Suprapubic skin (tissue), 4 donors: ENCODE measurements around the gene MRS2.

Experiments
- EP300 ChIP-seq: sonication (generic); formaldehyde crosslinking; IDR thresholded peaks from one replicate; pipeline ENCODE4 v1.6.1; 2017; ENCODE audit warnings: antibody characterized with exemption
- POLR2AphosphoS5 ChIP-seq, 3 donors: sonication (generic); formaldehyde crosslinking; IDR thresholded peaks; one replicate each; pipeline ENCODE4 v1.6.1; 2017; ENCODE audit warnings: antibody characterized with exemption in 3 of 3
- TF ChIP-seq, protein P1 (sequence below), 2 donors: fragments of 200-600 bp in 1 of 2; fragments of 450-650 bp in 1 of 2; sonication (generic) in 1 of 2; IDR thresholded peaks; one replicate each; pipeline ENCODE4 v1.5.1; 2016 to 2019; ENCODE audit warnings: antibody characterized with exemption in 2 of 2, mild to moderate bottlenecking in 1 of 2, moderate library complexity in 1 of 2

- TF ChIP-seq POLR2AphosphoS5 (IDR thresholded peaks at IDR 0.05) (no peak), EP300 (no peak)
- TF ChIP-seq, protein P1, sequence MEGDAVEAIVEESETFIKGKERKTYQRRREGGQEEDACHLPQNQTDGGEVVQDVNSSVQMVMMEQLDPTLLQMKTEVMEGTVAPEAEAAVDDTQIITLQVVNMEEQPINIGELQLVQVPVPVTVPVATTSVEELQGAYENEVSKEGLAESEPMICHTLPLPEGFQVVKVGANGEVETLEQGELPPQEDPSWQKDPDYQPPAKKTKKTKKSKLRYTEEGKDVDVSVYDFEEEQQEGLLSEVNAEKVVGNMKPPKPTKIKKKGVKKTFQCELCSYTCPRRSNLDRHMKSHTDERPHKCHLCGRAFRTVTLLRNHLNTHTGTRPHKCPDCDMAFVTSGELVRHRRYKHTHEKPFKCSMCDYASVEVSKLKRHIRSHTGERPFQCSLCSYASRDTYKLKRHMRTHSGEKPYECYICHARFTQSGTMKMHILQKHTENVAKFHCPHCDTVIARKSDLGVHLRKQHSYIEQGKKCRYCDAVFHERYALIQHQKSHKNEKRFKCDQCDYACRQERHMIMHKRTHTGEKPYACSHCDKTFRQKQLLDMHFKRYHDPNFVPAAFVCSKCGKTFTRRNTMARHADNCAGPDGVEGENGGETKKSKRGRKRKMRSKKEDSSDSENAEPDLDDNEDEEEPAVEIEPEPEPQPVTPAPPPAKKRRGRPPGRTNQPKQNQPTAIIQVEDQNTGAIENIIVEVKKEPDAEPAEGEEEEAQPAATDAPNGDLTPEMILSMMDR (IDR thresholded peaks at IDR 0.05) = no peak
These were observed 38.3 kb downstream of the MRS2 start for GRCh38 chr6:24440897-24441598.
